HepG2 (cell line): Measurements from ENCODE around the gene ADGRB3.

ENCODE experiments used
- EP300 ChIP-seq, 3 experiments: sonication (generic) in 1 of 3; formaldehyde crosslinking in 1 of 3; IDR thresholded peaks; 2 replicates each; pipeline versions ENCODE4 v1.5.1 to v1.6.1; 2011 to 2020; ENCODE audit warnings: low read depth in 2 of 3, low read length in 2 of 3, borderline replicate concordance in 1 of 3, improper control_type of control experiment in 1 of 3, mild to moderate bottlenecking in 1 of 3, missing genetic modification reagents in 1 of 3, moderate library complexity in 1 of 3
- ERF ChIP-seq: IDR thresholded peaks from 2 replicates; pipeline ENCODE4 v1.6.1; 2018; ENCODE audit warnings: missing biosample characterization, missing genetic modification reagents
- MEF2D ChIP-seq: sonication (generic); formaldehyde crosslinking; IDR thresholded peaks from 2 replicates; pipeline ENCODE4 v1.5.1; 2020; ENCODE audit warnings: mild to moderate bottlenecking, missing genetic modification reagents
- MXI1 ChIP-seq: IDR thresholded peaks from 3 replicates; pipeline ENCODE4 v1.6.1; 2012; ENCODE audit warnings: low read depth, low read length, inconsistent platforms, borderline replicate concordance
- POLR2A ChIP-seq, 2 experiments: IDR thresholded peaks; 2 replicates each; pipeline ENCODE4 v1.6.1; 2011; ENCODE audit warnings: low read depth in 2 of 2, low read length in 2 of 2, mild to moderate bottlenecking in 1 of 2, moderate library complexity in 1 of 2; ENCODE audit not compliant: insufficient read depth in 1 of 2
- RAD51 ChIP-seq: fragments of 450-650 bp; IDR thresholded peaks from 2 replicates; pipeline ENCODE4 v1.6.1; 2016; ENCODE audit warnings: borderline replicate concordance
- RBM22 ChIP-seq: fragments of 200-400 bp; formaldehyde crosslinking; optimal IDR thresholded peaks from 2 replicates; pipeline ENCODE3; 2017; ENCODE audit warnings: mild to moderate bottlenecking, low read length, moderate library complexity
- SP2 ChIP-seq: sonication (generic); formaldehyde crosslinking; IDR thresholded peaks from 2 replicates; pipeline ENCODE4 v1.5.1; 2020; ENCODE audit warnings: mild to moderate bottlenecking, missing genetic modification reagents
- SUZ12 ChIP-seq: fragments of 150-350 bp; IDR thresholded peaks from 2 replicates; pipeline ENCODE4 v1.6.1; 2014; ENCODE audit warnings: low read depth, low read length
- TAF1 ChIP-seq: sonication (generic); formaldehyde crosslinking; IDR thresholded peaks from 2 replicates; pipeline ENCODE4 v1.4.0; 2020; ENCODE audit warnings: missing genetic modification reagents
- ZBTB20 ChIP-seq: sonication (generic); formaldehyde crosslinking; IDR thresholded peaks from 2 replicates; pipeline ENCODE4 v1.8.1; 2023; ENCODE audit warnings: missing genetic modification reagents, low read depth, mild to moderate bottlenecking, borderline replicate concordance
- ZNF138 ChIP-seq: sonication (generic); formaldehyde crosslinking; IDR thresholded peaks from 2 replicates; pipeline ENCODE4 v1.5.0; 2020; ENCODE audit warnings: mild to moderate bottlenecking, low read depth, missing genetic modification reagents
- TF ChIP-seq, protein P1 (sequence below): sonication (generic); formaldehyde crosslinking; IDR thresholded peaks from 2 replicates; pipeline ENCODE4 v1.5.0; 2020; ENCODE audit warnings: mild to moderate bottlenecking, missing genetic modification reagents, moderate library complexity
- TF ChIP-seq, protein P2 (sequence below): sonication (generic); formaldehyde crosslinking; IDR thresholded peaks from 2 replicates; pipeline ENCODE4 v1.4.0; 2020; ENCODE audit warnings: missing genetic modification reagents

DNA sequence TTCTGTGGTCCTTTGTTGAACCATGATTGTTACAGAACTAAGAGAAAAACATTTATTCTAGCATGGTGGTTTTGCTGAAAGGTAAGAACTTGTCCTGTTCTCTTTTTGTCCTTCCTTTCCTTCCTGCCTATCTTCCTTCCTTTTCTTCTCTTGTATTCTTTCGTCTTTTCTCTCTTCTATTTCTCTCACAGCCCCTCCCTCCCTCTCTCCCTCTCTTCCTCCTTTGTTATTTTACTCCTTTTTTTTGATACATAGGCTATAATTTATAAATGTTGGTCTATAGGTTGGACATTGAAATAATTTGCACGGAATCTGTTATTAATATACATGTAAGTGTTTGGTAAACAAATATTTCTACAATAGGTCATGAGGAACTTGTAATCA is 18.6 kb downstream of the ADGRB3 start:
- TF ChIP-seq ZBTB20 (no peak), SUZ12 (no peak), EP300 (IDR thresholded peaks at IDR 0.05; ENCODE audit: low read depth in 2 of 2, low read length in 2 of 2) (no peak), EP300 (CRISPR knock-in tag; IDR thresholded peaks at IDR 0.05; ENCODE audit: borderline replicate concordance) (no peak), ZNF138 (CRISPR knock-in tag) (no peak), RBM22 (no peak), RAD51 (no peak), MEF2D (CRISPR knock-in tag) (no peak), SP2 (no peak), TAF1 (no peak), ERF (CRISPR knock-in tag) (no peak), POLR2A (IDR thresholded peaks at IDR 0.05; ENCODE audit: insufficient read depth in 1 of 2, low read depth in 2 of 2, low read length in 2 of 2) (no peak), MXI1 (no peak)
- TF ChIP-seq, protein P1, sequence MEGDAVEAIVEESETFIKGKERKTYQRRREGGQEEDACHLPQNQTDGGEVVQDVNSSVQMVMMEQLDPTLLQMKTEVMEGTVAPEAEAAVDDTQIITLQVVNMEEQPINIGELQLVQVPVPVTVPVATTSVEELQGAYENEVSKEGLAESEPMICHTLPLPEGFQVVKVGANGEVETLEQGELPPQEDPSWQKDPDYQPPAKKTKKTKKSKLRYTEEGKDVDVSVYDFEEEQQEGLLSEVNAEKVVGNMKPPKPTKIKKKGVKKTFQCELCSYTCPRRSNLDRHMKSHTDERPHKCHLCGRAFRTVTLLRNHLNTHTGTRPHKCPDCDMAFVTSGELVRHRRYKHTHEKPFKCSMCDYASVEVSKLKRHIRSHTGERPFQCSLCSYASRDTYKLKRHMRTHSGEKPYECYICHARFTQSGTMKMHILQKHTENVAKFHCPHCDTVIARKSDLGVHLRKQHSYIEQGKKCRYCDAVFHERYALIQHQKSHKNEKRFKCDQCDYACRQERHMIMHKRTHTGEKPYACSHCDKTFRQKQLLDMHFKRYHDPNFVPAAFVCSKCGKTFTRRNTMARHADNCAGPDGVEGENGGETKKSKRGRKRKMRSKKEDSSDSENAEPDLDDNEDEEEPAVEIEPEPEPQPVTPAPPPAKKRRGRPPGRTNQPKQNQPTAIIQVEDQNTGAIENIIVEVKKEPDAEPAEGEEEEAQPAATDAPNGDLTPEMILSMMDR (CRISPR knock-in tag): no peak
- TF ChIP-seq, protein P2, sequence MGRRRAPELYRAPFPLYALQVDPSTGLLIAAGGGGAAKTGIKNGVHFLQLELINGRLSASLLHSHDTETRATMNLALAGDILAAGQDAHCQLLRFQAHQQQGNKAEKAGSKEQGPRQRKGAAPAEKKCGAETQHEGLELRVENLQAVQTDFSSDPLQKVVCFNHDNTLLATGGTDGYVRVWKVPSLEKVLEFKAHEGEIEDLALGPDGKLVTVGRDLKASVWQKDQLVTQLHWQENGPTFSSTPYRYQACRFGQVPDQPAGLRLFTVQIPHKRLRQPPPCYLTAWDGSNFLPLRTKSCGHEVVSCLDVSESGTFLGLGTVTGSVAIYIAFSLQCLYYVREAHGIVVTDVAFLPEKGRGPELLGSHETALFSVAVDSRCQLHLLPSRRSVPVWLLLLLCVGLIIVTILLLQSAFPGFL (CRISPR knock-in tag): no peak
